ENCODE measurements around the gene CD58. TPM values are rescaled to one million over a fixed set of nuclear protein-coding genes. Genes with fewer than 3 reads are reported as not detected.

The CD58 gene
- total and polyA plus RNA-seq, 4 donors = 5.1 to 30.2 (median 10.8) TPM

DNA sequence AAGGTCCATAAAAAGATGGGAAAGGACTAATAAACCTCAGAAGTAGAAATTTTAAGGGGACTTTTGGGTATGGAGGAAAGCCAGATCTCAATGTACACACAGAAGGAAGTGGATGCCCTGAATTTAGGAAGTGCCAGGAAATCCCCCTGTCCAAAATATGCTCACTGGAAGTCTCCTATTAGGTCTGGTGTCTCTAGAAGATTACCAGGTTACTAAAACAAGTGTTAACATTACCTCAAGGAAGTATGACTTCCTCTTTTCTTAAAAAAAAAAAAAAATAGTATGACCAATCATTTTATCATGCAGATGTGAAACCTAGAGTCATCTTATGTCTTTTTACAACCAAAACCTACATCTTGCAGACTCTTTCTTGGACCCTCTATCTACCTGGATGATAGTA, 30.7 kb downstream of the CD58 start:
- H3K36me3 ChIP-seq (ENCODE audit: control insufficient read depth in 4 of 4, insufficient read depth in 3 of 4, low read depth in 1 of 4, low read length in 3 of 4) = peaks cover 1 to 9% (median 4%) of the 10 kb centered on the region in 4 donors
- no peak for DNase-seq (ENCODE audit: low spot score)
- no peaks in the 10 kb centered on the region for H3K4me1 ChIP-seq (ENCODE audit: control insufficient read depth in 4 of 4, insufficient read depth in 4 of 4, low read length in 3 of 4)
- TF ChIP-seq RAD21 (IDR thresholded peaks at IDR 0.05) (no peak), RXRA (IDR thresholded peaks at IDR 0.05) (no peak), EGR1 (IDR thresholded peaks at IDR 0.05; ENCODE audit: low read depth in 2 of 2) (no peak), MAX (IDR thresholded peaks at IDR 0.05) (no peak), CTCF (IDR thresholded peaks at IDR 0.05; ENCODE audit: low read depth, low read length, missing input control) (no peak), YY1 (IDR thresholded peaks at IDR 0.05) (no peak), HNF4A (conservative IDR thresholded peaks at IDR 0.05) (no peak), SP1 (IDR thresholded peaks at IDR 0.05) (no peak), ATF3 (IDR thresholded peaks at IDR 0.05) (no peak), FOXA2 (IDR thresholded peaks at IDR 0.05) (no peak), FOXA1 (IDR thresholded peaks at IDR 0.05) (no peak), GABPA (IDR thresholded peaks at IDR 0.05 in 1 of 2, conservative IDR thresholded peaks at IDR 0.05 in 1 of 2) (no peak), JUND (IDR thresholded peaks at IDR 0.05) (no peak), TAF1 (conservative IDR thresholded peaks at IDR 0.05) (no peak)
- TF ChIP-seq, protein P1, sequence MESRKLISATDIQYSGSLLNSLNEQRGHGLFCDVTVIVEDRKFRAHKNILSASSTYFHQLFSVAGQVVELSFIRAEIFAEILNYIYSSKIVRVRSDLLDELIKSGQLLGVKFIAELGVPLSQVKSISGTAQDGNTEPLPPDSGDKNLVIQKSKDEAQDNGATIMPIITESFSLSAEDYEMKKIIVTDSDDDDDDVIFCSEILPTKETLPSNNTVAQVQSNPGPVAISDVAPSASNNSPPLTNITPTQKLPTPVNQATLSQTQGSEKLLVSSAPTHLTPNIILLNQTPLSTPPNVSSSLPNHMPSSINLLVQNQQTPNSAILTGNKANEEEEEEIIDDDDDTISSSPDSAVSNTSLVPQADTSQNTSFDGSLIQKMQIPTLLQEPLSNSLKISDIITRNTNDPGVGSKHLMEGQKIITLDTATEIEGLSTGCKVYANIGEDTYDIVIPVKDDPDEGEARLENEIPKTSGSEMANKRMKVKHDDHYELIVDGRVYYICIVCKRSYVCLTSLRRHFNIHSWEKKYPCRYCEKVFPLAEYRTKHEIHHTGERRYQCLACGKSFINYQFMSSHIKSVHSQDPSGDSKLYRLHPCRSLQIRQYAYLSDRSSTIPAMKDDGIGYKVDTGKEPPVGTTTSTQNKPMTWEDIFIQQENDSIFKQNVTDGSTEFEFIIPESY (IDR thresholded peaks at IDR 0.05) = no peak
- TF ChIP-seq, protein P2, sequence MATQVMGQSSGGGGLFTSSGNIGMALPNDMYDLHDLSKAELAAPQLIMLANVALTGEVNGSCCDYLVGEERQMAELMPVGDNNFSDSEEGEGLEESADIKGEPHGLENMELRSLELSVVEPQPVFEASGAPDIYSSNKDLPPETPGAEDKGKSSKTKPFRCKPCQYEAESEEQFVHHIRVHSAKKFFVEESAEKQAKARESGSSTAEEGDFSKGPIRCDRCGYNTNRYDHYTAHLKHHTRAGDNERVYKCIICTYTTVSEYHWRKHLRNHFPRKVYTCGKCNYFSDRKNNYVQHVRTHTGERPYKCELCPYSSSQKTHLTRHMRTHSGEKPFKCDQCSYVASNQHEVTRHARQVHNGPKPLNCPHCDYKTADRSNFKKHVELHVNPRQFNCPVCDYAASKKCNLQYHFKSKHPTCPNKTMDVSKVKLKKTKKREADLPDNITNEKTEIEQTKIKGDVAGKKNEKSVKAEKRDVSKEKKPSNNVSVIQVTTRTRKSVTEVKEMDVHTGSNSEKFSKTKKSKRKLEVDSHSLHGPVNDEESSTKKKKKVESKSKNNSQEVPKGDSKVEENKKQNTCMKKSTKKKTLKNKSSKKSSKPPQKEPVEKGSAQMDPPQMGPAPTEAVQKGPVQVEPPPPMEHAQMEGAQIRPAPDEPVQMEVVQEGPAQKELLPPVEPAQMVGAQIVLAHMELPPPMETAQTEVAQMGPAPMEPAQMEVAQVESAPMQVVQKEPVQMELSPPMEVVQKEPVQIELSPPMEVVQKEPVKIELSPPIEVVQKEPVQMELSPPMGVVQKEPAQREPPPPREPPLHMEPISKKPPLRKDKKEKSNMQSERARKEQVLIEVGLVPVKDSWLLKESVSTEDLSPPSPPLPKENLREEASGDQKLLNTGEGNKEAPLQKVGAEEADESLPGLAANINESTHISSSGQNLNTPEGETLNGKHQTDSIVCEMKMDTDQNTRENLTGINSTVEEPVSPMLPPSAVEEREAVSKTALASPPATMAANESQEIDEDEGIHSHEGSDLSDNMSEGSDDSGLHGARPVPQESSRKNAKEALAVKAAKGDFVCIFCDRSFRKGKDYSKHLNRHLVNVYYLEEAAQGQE (IDR thresholded peaks at IDR 0.05) = no peak
- no peaks in the 10 kb centered on the region for H3K27me3 ChIP-seq (ENCODE audit: control insufficient read depth in 4 of 4, insufficient read depth in 4 of 4, low read length in 3 of 4)
- no peak overlapping the region for H3K27ac ChIP-seq (ENCODE audit: low read depth in 1 of 2, low read length in 2 of 2)
- no peaks in the 10 kb centered on the region for H3K9me3 ChIP-seq (ENCODE audit: control insufficient read depth in 4 of 4, low read length in 3 of 4)
- no peak overlapping the region for H3K4me3 ChIP-seq (ENCODE audit: low read depth in 1 of 3, low read length in 3 of 3)
- no peak overlapping the region for H3K9ac ChIP-seq (ENCODE audit: low read depth in 1 of 2, low read length in 2 of 2)

DNA sequence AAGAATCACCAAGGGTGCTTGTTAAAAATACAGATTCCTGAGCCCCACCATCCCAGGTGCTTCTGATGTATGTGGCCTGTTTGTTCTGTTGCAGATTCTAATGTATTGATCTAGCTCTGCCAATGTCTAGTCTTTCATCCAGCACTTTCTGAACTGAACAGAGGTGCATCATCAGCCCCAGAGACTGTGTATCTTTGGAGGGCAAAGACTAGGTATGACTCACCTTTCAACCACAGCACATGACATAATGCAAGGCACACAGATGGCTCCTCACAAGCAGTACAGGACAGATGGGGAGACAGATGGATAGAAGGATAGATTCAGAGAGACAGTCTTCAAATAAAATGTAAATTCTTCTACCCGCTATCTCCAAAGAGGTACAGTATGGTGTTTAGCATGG, 32.3 kb downstream of the CD58 start:
- Histone ChIP-seq H3K27ac (ENCODE audit: low read depth in 1 of 2, low read length in 2 of 2) (no peak overlapping the region), H3K9ac (ENCODE audit: low read depth in 1 of 2, low read length in 2 of 2) (no peak overlapping the region), H3K9me3 (ENCODE audit: control insufficient read depth in 4 of 4, low read length in 3 of 4) (no peaks in the 10 kb centered on the region), H3K4me3 (ENCODE audit: low read depth in 1 of 3, low read length in 3 of 3) (no peak overlapping the region), H3K36me3 (ENCODE audit: control insufficient read depth in 4 of 4, insufficient read depth in 3 of 4, low read depth in 1 of 4, low read length in 3 of 4) (peaks cover 1 to 9% (median 4%) of the 10 kb centered on the region in 4 donors), H3K27me3 (ENCODE audit: control insufficient read depth in 4 of 4, insufficient read depth in 4 of 4, low read length in 3 of 4) (no peaks in the 10 kb centered on the region), H3K4me1 (ENCODE audit: control insufficient read depth in 4 of 4, insufficient read depth in 4 of 4, low read length in 3 of 4) (no peaks in the 10 kb centered on the region)
- 100% methylated on average over 1 of the region's 1 CpG for WGBS
- DNase-seq (ENCODE audit: low spot score) = no peak
- no peak for TF ChIP-seq TAF1 (conservative IDR thresholded peaks at IDR 0.05)
- peak in 1 of 2 donors; percentile 39 for TF ChIP-seq HNF4A (conservative IDR thresholded peaks at IDR 0.05)
- TF ChIP-seq, protein P2 (IDR thresholded peaks at IDR 0.05) = no peak
- peak in 1 of 2 donors; percentile 58 for TF ChIP-seq JUND (IDR thresholded peaks at IDR 0.05)
- TF ChIP-seq HNF4G (IDR thresholded peaks at IDR 0.05) = no peak
- no peak for TF ChIP-seq MAX (IDR thresholded peaks at IDR 0.05)
- TF ChIP-seq, protein P1 (IDR thresholded peaks at IDR 0.05) = no peak
- TF ChIP-seq FOXA1 (IDR thresholded peaks at IDR 0.05) = no peak
- TF ChIP-seq RAD21 (IDR thresholded peaks at IDR 0.05) = no peak
- no peak for TF ChIP-seq RXRA (IDR thresholded peaks at IDR 0.05)
